Epithelial cell of proximal tubule (primary cell): ENCODE data around the gene ZNF549. TPM values are rescaled to one million over a fixed set of nuclear protein-coding genes. Genes with fewer than 3 reads are reported as not detected.
"Not testable (repeated sequence)": the region's sequence is repeated elsewhere in the genome, so short reads cannot be mapped to it uniquely, and the experiment has no call there.

Source experiments
- DNase-seq: peaks from one replicate; pipeline ENCODE4 v3.0.0-alpha.2; 2011; ENCODE audit warnings: low read depth
- H3K4me3 ChIP-seq: 2 replicates; pipeline ENCODE4 v1.5.1; 2011; ENCODE audit warnings: low read depth, mild to moderate bottlenecking, low read length
- CTCF ChIP-seq: conservative IDR thresholded peaks from 2 replicates; pipeline ENCODE4 v1.5.1; 2012; ENCODE audit warnings: low read depth, mild to moderate bottlenecking, low read length
- total RNA-seq: library from RNA; depleted of rRNA; stranded (reverse); fragments of >200 nt; gene quantifications from 2 replicates; pipeline ENCODE4 v1.2.3, GENCODE V29; 2015

The ZNF549 gene
- total RNA-seq, 1 donor from 2014 or later = 2.4 TPM

DNA sequence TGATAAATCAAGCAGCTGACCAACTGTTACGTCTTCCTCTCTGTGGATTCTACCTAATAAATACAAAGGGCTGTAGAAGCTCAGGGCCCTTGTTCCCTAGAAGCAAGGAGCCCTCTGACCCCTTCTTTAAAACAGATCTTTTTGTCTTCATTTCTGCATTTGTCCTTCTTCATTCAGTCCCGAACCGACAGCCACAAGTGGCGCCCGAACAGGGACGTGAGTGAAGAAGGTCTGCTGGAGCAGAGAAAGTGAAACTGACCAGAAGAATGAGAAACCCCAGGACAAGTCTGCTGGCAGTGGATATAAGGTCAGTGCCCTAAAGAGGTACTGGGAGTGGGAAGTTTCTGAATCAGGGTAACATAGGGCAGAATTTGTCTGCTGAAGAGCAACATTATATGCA is 14.3 kb upstream of the ZNF549 start:
- no peak for DNase-seq
- TF ChIP-seq CTCF = no peak
- no peak overlapping the region for H3K4me3 ChIP-seq

DNA sequence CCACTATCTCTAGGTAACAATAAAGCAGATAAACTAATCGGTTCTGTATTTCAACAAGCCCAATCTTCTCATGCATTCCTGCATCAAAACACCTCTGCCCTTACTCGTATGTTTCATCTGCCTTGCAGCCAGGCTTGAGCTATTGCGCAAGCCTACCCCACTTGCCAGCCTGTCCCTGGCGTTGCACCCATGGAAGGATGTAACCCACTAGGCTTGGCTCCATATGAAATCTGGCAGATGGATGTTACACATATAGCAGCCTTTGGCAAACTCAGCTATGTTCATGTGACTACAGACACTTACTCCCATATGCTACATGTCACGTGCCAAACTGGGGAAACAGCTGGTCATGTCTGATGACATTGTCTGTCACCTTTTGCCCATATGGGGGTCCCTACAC is 11.9 kb upstream of the ZNF549 start:
- no peak for TF ChIP-seq CTCF
- H3K4me3 ChIP-seq = no peak overlapping the region
- no peak for DNase-seq

DNA sequence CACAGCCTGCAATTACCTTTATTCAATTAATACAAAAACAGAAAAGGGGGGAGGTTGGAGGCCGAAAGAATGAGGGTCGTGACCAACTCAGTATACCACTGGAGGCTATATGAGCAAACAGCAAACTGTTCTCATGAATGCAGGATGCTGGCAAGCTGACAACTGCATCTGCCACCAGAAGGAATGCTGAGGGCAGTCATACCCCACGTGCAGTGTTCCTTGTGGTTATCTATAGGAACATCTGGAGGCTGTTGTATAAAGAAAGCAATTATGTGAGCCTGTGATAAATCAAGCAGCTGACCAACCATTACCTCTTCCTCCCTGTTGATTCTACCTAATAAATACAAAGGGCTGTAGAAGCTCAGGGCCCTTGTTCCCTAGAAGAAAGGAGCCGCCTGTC is 9.1 kb upstream of the ZNF549 start:
- not testable (repeated sequence) for DNase-seq, H3K4me3 ChIP-seq

- TF ChIP-seq CTCF = no peak
- DNase-seq = no peak
- H3K4me3 ChIP-seq = no peak overlapping the region
Observed at GRCh38 chr19:57537953-57538547, 10.9 kb downstream of the ZNF549 start.

GRCh38 chr19:57546513-57546912 is 19.4 kb downstream of the ZNF549 start:
- no peak overlapping the region for H3K4me3 ChIP-seq
- no peak for TF ChIP-seq CTCF
- DNase-seq = no peak

DNA sequence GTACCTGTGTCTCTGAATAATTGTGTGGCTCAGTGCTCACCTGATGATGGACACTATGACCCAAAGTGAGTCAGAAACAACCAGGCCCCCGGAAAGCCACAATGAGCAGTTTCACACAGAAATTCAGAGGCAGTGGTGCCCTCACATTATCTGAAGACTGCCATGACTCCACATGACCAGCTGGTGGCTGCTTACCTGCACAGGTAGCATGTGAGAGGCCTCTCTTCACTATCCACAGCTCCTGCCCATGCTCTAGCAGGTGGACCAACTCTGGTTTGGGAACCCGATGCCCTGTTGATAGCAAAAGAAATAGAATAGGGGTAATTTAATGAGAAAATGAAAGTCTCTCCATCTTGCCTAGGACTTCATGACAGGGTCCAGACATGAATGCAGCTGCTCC is 25.3 kb downstream of the ZNF549 start:
- H3K4me3 ChIP-seq = no peak overlapping the region
- no peak for TF ChIP-seq CTCF
- no peak for DNase-seq

GRCh38 chr19:57557659-57558058 is 30.5 kb downstream of the ZNF549 start:
- DNase-seq = no peak
- no peak for TF ChIP-seq CTCF
- no peak overlapping the region for H3K4me3 ChIP-seq
